ENCODE data around the gene CROCC. TPM values are rescaled to one million over a fixed set of nuclear protein-coding genes. Genes with fewer than 3 reads are reported as not detected.

CROCC gene
- total RNA-seq, 2 experiments from 2014 or later, result 27.7 to 28.5 TPM

GRCh38 chr1:17011439-17012307 lies 89.9 kb downstream of the CROCC start, which contains the start of gene ATP13A2:
TSS of gene ATP13A2 (minus strand) at chr1:17011928. CDS start at chr1:17011738, 190 bp downstream.
- Mint-ChIP-seq H3K4me3 (peak within 1 kb of the TSS; percentile 78), H3K27me3 (no peaks in the 10 kb centered on the region), H3K36me3 (ENCODE audit: low read depth) (no peaks in the 10 kb centered on the region), H3K27ac (peak within 1 kb of the TSS; percentile 42), H3K4me1 (ENCODE audit: low read depth) (peaks cover 19% of the 10 kb centered on the region), H3K9me3 (no peaks in the 10 kb centered on the region)
- CTCF ChIA-PET, result no interaction called here
- ATAC-seq (peak; percentile 99), DNase-seq (peak; percentile 89)
- intact Hi-C loops (cut with micrococcal nuclease), result no loop called here
- TF ChIP-seq CTCF (IDR thresholded peaks at IDR 0.05), result no peak
- POLR2A ChIA-PET, result interaction anchor here (1.5 kb wide), 1 partner anchor 21 kb away, joined by 3 read pairs; no protein-coding TSS in a partner anchor

- H3K9me3 Mint-ChIP-seq, result no peaks in the 10 kb centered on the region
- no peak overlapping the region for H3K4me3 Mint-ChIP-seq
- no peaks in the 10 kb centered on the region for H3K27me3 Mint-ChIP-seq
- no peak for TF ChIP-seq CTCF (IDR thresholded peaks at IDR 0.05)
- H3K36me3 Mint-ChIP-seq (ENCODE audit: low read depth), result peaks cover under 1% of the 10 kb centered on the region
- POLR2A ChIA-PET, result interaction anchor here (1.0 to 1.5 kb wide), 2 partner anchors 11 to 20 kb away, joined by 3 read pairs; no protein-coding TSS in a partner anchor
- H3K27ac Mint-ChIP-seq, result no peak overlapping the region
- intact Hi-C loops (cut with micrococcal nuclease), result no loop called here
- ATAC-seq (no peak), DNase-seq (no peak)
- H3K4me1 Mint-ChIP-seq (ENCODE audit: low read depth), result peaks cover 19% of the 10 kb centered on the region
- CTCF ChIA-PET, result interaction anchor here (0.7 kb wide), 1 partner anchor 10 kb away, joined by 3 read pairs; no protein-coding TSS in a partner anchor
These were observed 91.2 kb downstream of the CROCC start for GRCh38 chr1:17012775-17013490.

GRCh38 chr1:17013491-17014320 lies 92.0 kb downstream of the CROCC start:
- TF ChIP-seq CTCF (IDR thresholded peaks at IDR 0.05), result no peak
- DNase-seq (no peak), ATAC-seq (no peak)
- POLR2A ChIA-PET, result interaction anchor here (0.7 to 1.5 kb wide), 3 partner anchors 12 to 56 kb away, joined by 3 read pairs; no protein-coding TSS in a partner anchor
- Mint-ChIP-seq H3K36me3 (ENCODE audit: low read depth) (peaks cover 6% of the 10 kb centered on the region), H3K27me3 (no peaks in the 10 kb centered on the region), H3K4me1 (ENCODE audit: low read depth) (peaks cover 19% of the 10 kb centered on the region), H3K9me3 (no peaks in the 10 kb centered on the region), H3K4me3 (no peak overlapping the region), H3K27ac (no peak overlapping the region)
- intact Hi-C loops (cut with micrococcal nuclease), result no loop called here
- CTCF ChIA-PET, result interaction anchor here (0.7 kb wide), 1 partner anchor 10 kb away, joined by 3 read pairs; no protein-coding TSS in a partner anchor

GRCh38 chr1:17014671-17015567 lies 93.2 kb downstream of the CROCC start:
- ChIA-PET CTCF (no interaction called here), POLR2A (no interaction called here)
- H3K4me3 Mint-ChIP-seq, result no peak overlapping the region
- no peak for TF ChIP-seq CTCF (IDR thresholded peaks at IDR 0.05)
- no peaks in the 10 kb centered on the region for H3K27me3 Mint-ChIP-seq
- DNase-seq, result no peak
- no peak for ATAC-seq
- H3K27ac Mint-ChIP-seq, result no peak overlapping the region
- intact Hi-C loops (cut with micrococcal nuclease), result no loop called here
- H3K9me3 Mint-ChIP-seq, result no peaks in the 10 kb centered on the region
- peaks cover 24% of the 10 kb centered on the region for H3K4me1 Mint-ChIP-seq (ENCODE audit: low read depth)
- peaks cover 14% of the 10 kb centered on the region for H3K36me3 Mint-ChIP-seq (ENCODE audit: low read depth)
